ENCODE measurements around the gene KIF26B. TPM values are rescaled to one million over a fixed set of nuclear protein-coding genes. Genes with fewer than 3 reads are reported as not detected.
A peak's percentile ranks its signal among the peaks of the same experiment; 100 is the strongest.
"Not testable (repeated sequence)": the region's sequence is repeated elsewhere in the genome, so short reads cannot be mapped to it uniquely, and the experiment has no call there.

Gene KIF26B
- total RNA-seq, 1 donor from 2014 or later, result 2.1 TPM

GRCh38 chr1:245396615-245397014 is 241.8 kb downstream of the KIF26B start:
- no peaks in the 10 kb centered on the region for H3K36me3 ChIP-seq (ENCODE audit: control insufficient read depth, insufficient read depth, low read length)
- TF ChIP-seq CTCF (IDR thresholded peaks at IDR 0.05; ENCODE audit: insufficient read depth, low read length, severe bottlenecking), result no peak
- no peaks in the 10 kb centered on the region for H3K27me3 ChIP-seq (ENCODE audit: control insufficient read depth, insufficient read depth, low read length)
- no peak overlapping the region for H3K4me3 ChIP-seq (ENCODE audit: low read depth, low read length)
- peak; percentile 13 for DNase-seq (ENCODE audit: low read depth)
- no peak for FAIRE-seq

GRCh38 chr1:245397771-245398170 is 243.0 kb downstream of the KIF26B start:
- no peak for FAIRE-seq
- no peaks in the 10 kb centered on the region for H3K27me3 ChIP-seq (ENCODE audit: control insufficient read depth, insufficient read depth, low read length)
- TF ChIP-seq CTCF (IDR thresholded peaks at IDR 0.05; ENCODE audit: insufficient read depth, low read length, severe bottlenecking), result no peak

GRCh38 chr1:245398180-245398579 is 243.4 kb downstream of the KIF26B start:
- no peaks in the 10 kb centered on the region for H3K27me3 ChIP-seq (ENCODE audit: control insufficient read depth, insufficient read depth, low read length)
- no peak for TF ChIP-seq CTCF (IDR thresholded peaks at IDR 0.05; ENCODE audit: insufficient read depth, low read length, severe bottlenecking)
- FAIRE-seq, result no peak

More at GRCh38 chr1:245397771-245398170, 243.0 kb downstream of the KIF26B start:
- DNase-seq (ENCODE audit: low read depth), result no peak
- Histone ChIP-seq H3K36me3 (ENCODE audit: control insufficient read depth, insufficient read depth, low read length) (no peaks in the 10 kb centered on the region), H3K4me3 (ENCODE audit: low read depth, low read length) (no peak overlapping the region)

GRCh38 chr1:245401881-245402587 is 247.2 kb downstream of the KIF26B start:
- FAIRE-seq (no peak), DNase-seq (ENCODE audit: low read depth) (no peak)
- Histone ChIP-seq H3K4me3 (ENCODE audit: low read depth, low read length) (no peak overlapping the region), H3K27me3 (ENCODE audit: control insufficient read depth, insufficient read depth, low read length) (no peaks in the 10 kb centered on the region), H3K36me3 (ENCODE audit: control insufficient read depth, insufficient read depth, low read length) (no peaks in the 10 kb centered on the region)
- TF ChIP-seq CTCF (IDR thresholded peaks at IDR 0.05; ENCODE audit: insufficient read depth, low read length, severe bottlenecking), result no peak

More at GRCh38 chr1:245398180-245398579, 243.4 kb downstream of the KIF26B start:
- no peak overlapping the region for H3K4me3 ChIP-seq (ENCODE audit: low read depth, low read length)
- no peak for DNase-seq (ENCODE audit: low read depth)
- H3K36me3 ChIP-seq (ENCODE audit: control insufficient read depth, insufficient read depth, low read length), result no peaks in the 10 kb centered on the region

- H3K27me3 ChIP-seq (ENCODE audit: control insufficient read depth, insufficient read depth, low read length); H3K4me3 ChIP-seq (ENCODE audit: low read depth, low read length); DNase-seq (ENCODE audit: low read depth); FAIRE-seq; H3K36me3 ChIP-seq (ENCODE audit: control insufficient read depth, insufficient read depth, low read length): not testable (repeated sequence)
These were observed 248.2 kb downstream of the KIF26B start for GRCh38 chr1:245402998-245403397.

- DNase-seq (ENCODE audit: low read depth) (no peak), FAIRE-seq (no peak)
- H3K4me3 ChIP-seq (ENCODE audit: low read depth, low read length), result no peak overlapping the region
- no peaks in the 10 kb centered on the region for H3K36me3 ChIP-seq (ENCODE audit: control insufficient read depth, insufficient read depth, low read length)
- no peak for TF ChIP-seq CTCF (IDR thresholded peaks at IDR 0.05; ENCODE audit: insufficient read depth, low read length, severe bottlenecking)
- H3K27me3 ChIP-seq (ENCODE audit: control insufficient read depth, insufficient read depth, low read length), result no peaks in the 10 kb centered on the region
These were observed 249.7 kb downstream of the KIF26B start for GRCh38 chr1:245404527-245404926.

Data from bronchial epithelial cell (primary cell).